ENCODE measurements around the gene FAM120AOS.
A peak's percentile ranks its signal among the peaks of the same experiment; 100 is the strongest.

Gene FAM120AOS

DNA sequence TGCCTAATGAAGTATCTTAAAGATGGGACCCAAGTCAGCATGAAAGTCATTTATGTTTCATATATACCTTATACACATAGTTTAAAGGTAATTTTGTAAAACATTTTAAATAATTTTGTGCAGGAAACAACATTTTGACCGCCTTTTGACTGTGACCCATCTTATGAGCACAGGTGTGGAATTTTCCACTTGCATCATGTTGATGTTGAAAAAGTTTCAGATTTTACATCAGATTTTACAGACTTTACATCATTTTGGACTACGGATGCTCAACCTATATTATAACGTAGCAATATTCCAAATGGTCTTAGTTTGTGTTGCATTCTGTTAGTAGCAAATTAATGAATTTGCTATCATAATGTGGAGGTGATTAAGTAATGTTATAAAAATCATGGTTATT, 21.7 kb upstream of the FAM120AOS start:
- Histone ChIP-seq H4K8ac (ENCODE audit: low read length) (no peak overlapping the region), H2BK12ac (ENCODE audit: low read length in 2 of 2) (no peak overlapping the region), H3K27ac (ENCODE audit: low read length, poor library complexity, severe bottlenecking) (no peak overlapping the region), H3K4me2 (ENCODE audit: low read length, poor library complexity, severe bottlenecking) (no peak overlapping the region), H4K91ac (ENCODE audit: low read length) (no peak overlapping the region), H2AK5ac (ENCODE audit: low read length, severe bottlenecking) (no peak overlapping the region), H2BK120ac (ENCODE audit: low read depth, low read length) (no peak overlapping the region), H3K4ac (ENCODE audit: low read depth in 1 of 2, low read length in 2 of 2) (no peak overlapping the region), H2BK5ac (ENCODE audit: low read depth, low read length, poor library complexity, severe bottlenecking) (no peak overlapping the region), H3K18ac (ENCODE audit: low read depth in 1 of 2, low read length in 2 of 2) (no peak overlapping the region), H3K79me1 (replicated peaks; ENCODE audit: low read length, poor library complexity, severe bottlenecking) (peaks cover 5% of the 10 kb centered on the region), H3K14ac (ENCODE audit: low read length in 2 of 2) (no peak overlapping the region), H3K4me3 (ENCODE audit: insufficient read depth in 1 of 2, low read depth in 1 of 2, low read length in 2 of 2) (no peak overlapping the region), H3K36me3 (ENCODE audit: control insufficient read depth in 1 of 2, insufficient read depth in 2 of 2, low read depth in 1 of 2, low read length in 2 of 2) (peaks cover under 1 to 33% of the 10 kb centered on the region in 2 experiments), H3K9me3 (ENCODE audit: control insufficient read depth, low read length) (no peaks in the 10 kb centered on the region), H2AFZ (ENCODE audit: low read depth, low read length) (no peak overlapping the region), H3K23ac (ENCODE audit: low read length in 2 of 2) (no peak overlapping the region), H3K4me1 (ENCODE audit: control insufficient read depth, insufficient read depth, low read depth, low read length) (no peaks in the 10 kb centered on the region), H3K27me3 (ENCODE audit: control insufficient read depth in 1 of 2, insufficient read depth in 1 of 2, low read length in 2 of 2) (no peaks in the 10 kb centered on the region), H3K9ac (ENCODE audit: low read length) (no peak overlapping the region), H2BK15ac (ENCODE audit: low read depth, poor library complexity, severe bottlenecking) (no peak overlapping the region)
- DNase-seq, result no peak
- WGBS, result 100% methylated on average over 1 of the region's 3 CpGs

DNA sequence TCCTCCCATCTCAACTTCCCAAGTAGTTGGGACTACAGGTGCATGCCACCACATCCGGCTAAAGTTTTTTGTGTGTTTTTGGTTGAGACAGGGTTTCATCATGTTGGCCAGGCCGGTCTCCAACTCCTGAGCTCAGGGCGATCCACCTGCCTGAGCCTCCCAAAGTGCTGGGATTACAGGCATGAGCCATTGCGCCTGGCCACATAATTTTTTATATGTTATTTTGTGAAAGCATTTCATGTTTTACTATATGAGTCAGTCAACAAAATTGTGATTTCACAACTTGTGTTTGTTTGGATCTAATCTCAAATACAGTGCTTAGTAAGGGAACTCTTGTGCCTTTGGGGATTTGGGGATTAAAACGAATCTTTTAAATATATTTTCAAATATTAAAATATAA, 20.0 kb upstream of the FAM120AOS start:
- no peak overlapping the region for H2AFZ ChIP-seq (ENCODE audit: low read depth, low read length)
- no peak overlapping the region for H3K9ac ChIP-seq (ENCODE audit: low read length)
- no peak overlapping the region for H3K27ac ChIP-seq (ENCODE audit: low read length, poor library complexity, severe bottlenecking)
- H3K4me3 ChIP-seq (ENCODE audit: insufficient read depth in 1 of 2, low read depth in 1 of 2, low read length in 2 of 2), result no peak overlapping the region
- no peak overlapping the region for H3K23ac ChIP-seq (ENCODE audit: low read length in 2 of 2)
- H3K36me3 ChIP-seq (ENCODE audit: control insufficient read depth in 1 of 2, insufficient read depth in 2 of 2, low read depth in 1 of 2, low read length in 2 of 2), result peaks cover 0 to 33% of the 10 kb centered on the region in 2 experiments
- no peaks in the 10 kb centered on the region for H3K27me3 ChIP-seq (ENCODE audit: control insufficient read depth in 1 of 2, insufficient read depth in 1 of 2, low read length in 2 of 2)
- H2BK120ac ChIP-seq (ENCODE audit: low read depth, low read length), result no peak overlapping the region
- H2AK5ac ChIP-seq (ENCODE audit: low read length, severe bottlenecking), result no peak overlapping the region
- H3K14ac ChIP-seq (ENCODE audit: low read length in 2 of 2), result no peak overlapping the region
- H3K4ac ChIP-seq (ENCODE audit: low read depth in 1 of 2, low read length in 2 of 2), result no peak overlapping the region
- no peak overlapping the region for H2BK12ac ChIP-seq (ENCODE audit: low read length in 2 of 2)
- peak; percentile 47 for DNase-seq
- no peak overlapping the region for H4K91ac ChIP-seq (ENCODE audit: low read length)
- H3K4me1 ChIP-seq (ENCODE audit: control insufficient read depth, insufficient read depth, low read depth, low read length), result peaks cover 4% of the 10 kb centered on the region
- H2BK5ac ChIP-seq (ENCODE audit: low read depth, low read length, poor library complexity, severe bottlenecking), result no peak overlapping the region
- H2BK15ac ChIP-seq (ENCODE audit: low read depth, poor library complexity, severe bottlenecking), result no peak overlapping the region
- H3K18ac ChIP-seq (ENCODE audit: low read depth in 1 of 2, low read length in 2 of 2), result no peak overlapping the region
- H3K4me2 ChIP-seq (ENCODE audit: low read length, poor library complexity, severe bottlenecking), result no peak overlapping the region
- no peak overlapping the region for H4K8ac ChIP-seq (ENCODE audit: low read length)
- no peaks in the 10 kb centered on the region for H3K9me3 ChIP-seq (ENCODE audit: control insufficient read depth, low read length)
- peaks cover 5% of the 10 kb centered on the region for H3K79me1 ChIP-seq (replicated peaks; ENCODE audit: low read length, poor library complexity, severe bottlenecking)
- 100% methylated on average over 3 of the region's 5 CpGs for WGBS

DNA sequence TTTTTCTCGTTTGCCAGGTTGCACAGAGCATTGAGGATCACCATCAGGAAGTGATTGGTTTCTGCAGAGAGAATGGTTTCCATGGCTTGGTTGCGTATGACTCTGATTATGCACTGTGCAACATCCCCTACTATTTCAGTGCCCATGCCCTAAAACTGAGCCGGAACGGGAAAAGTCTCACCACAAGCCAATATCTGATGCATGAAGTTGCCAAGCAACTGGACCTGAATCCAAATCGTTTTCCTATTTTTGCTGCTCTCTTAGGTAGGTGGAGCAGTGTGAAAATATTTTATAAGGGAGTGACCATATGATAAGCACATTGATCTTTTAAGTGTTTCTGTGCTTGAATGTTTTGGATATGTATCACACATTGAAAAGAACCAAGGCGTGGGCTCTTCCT, 17.7 kb upstream of the FAM120AOS start:
- H3K36me3 ChIP-seq (ENCODE audit: control insufficient read depth in 1 of 2, insufficient read depth in 2 of 2, low read depth in 1 of 2, low read length in 2 of 2), result peaks cover 0 to 17% of the 10 kb centered on the region in 2 experiments
- no peak overlapping the region for H4K8ac ChIP-seq (ENCODE audit: low read length)
- no peak overlapping the region for H3K18ac ChIP-seq (ENCODE audit: low read depth in 1 of 2, low read length in 2 of 2)
- 96% methylated on average over 6 of the region's 6 CpGs for WGBS
- H3K4me1 ChIP-seq (ENCODE audit: control insufficient read depth, insufficient read depth, low read depth, low read length), result peaks cover 13% of the 10 kb centered on the region
- H2BK12ac ChIP-seq (ENCODE audit: low read length in 2 of 2), result no peak overlapping the region
- no peak overlapping the region for H2AK5ac ChIP-seq (ENCODE audit: low read length, severe bottlenecking)
- H3K4me2 ChIP-seq (ENCODE audit: low read length, poor library complexity, severe bottlenecking), result no peak overlapping the region
- peak overlapping the region; percentile 17 for H3K9ac ChIP-seq (ENCODE audit: low read length)
- no peak overlapping the region for H3K14ac ChIP-seq (ENCODE audit: low read length in 2 of 2)
- no peak overlapping the region for H3K4ac ChIP-seq (ENCODE audit: low read depth in 1 of 2, low read length in 2 of 2)
- no peak overlapping the region for H2AFZ ChIP-seq (ENCODE audit: low read depth, low read length)
- H3K79me1 ChIP-seq (replicated peaks; ENCODE audit: low read length, poor library complexity, severe bottlenecking), result peaks cover 3% of the 10 kb centered on the region
- no peak overlapping the region for H2BK15ac ChIP-seq (ENCODE audit: low read depth, poor library complexity, severe bottlenecking)
- H2BK120ac ChIP-seq (ENCODE audit: low read depth, low read length), result no peak overlapping the region
- H2BK5ac ChIP-seq (ENCODE audit: low read depth, low read length, poor library complexity, severe bottlenecking), result no peak overlapping the region
- no peaks in the 10 kb centered on the region for H3K27me3 ChIP-seq (ENCODE audit: control insufficient read depth in 1 of 2, insufficient read depth in 1 of 2, low read length in 2 of 2)
- H4K91ac ChIP-seq (ENCODE audit: low read length), result no peak overlapping the region
- no peak overlapping the region for H3K4me3 ChIP-seq (ENCODE audit: insufficient read depth in 1 of 2, low read depth in 1 of 2, low read length in 2 of 2)
- no peak for DNase-seq
- H3K9me3 ChIP-seq (ENCODE audit: control insufficient read depth, low read length), result no peaks in the 10 kb centered on the region
- H3K23ac ChIP-seq (ENCODE audit: low read length in 2 of 2), result no peak overlapping the region
- no peak overlapping the region for H3K27ac ChIP-seq (ENCODE audit: low read length, poor library complexity, severe bottlenecking)

DNA sequence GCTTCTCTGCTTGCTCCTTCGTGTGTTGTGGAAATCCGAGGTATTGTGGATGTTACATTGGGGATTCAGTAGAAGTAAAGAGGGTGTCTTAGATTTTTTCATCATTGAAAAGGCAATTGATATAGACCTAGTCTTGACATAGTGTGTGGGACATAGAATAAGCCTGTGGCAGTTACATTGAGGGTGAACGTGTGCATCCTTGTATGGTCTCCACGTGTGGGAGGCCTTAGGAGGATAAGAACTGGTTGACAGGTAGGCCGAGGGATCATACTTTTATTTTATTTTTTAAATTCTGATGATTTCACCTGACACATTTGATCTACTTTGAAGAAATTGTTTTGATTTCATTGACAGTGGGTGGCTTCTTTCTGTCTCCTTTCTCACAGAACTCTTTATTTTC, 17.0 kb upstream of the FAM120AOS start:
- H3K14ac ChIP-seq (ENCODE audit: low read length in 2 of 2), result no peak overlapping the region
- H2BK12ac ChIP-seq (ENCODE audit: low read length in 2 of 2), result no peak overlapping the region
- no peak overlapping the region for H2BK15ac ChIP-seq (ENCODE audit: low read depth, poor library complexity, severe bottlenecking)
- no peak overlapping the region for H3K23ac ChIP-seq (ENCODE audit: low read length in 2 of 2)
- no peaks in the 10 kb centered on the region for H3K9me3 ChIP-seq (ENCODE audit: control insufficient read depth, low read length)
- H3K4me3 ChIP-seq (ENCODE audit: insufficient read depth in 1 of 2, low read depth in 1 of 2, low read length in 2 of 2), result no peak overlapping the region
- H3K27ac ChIP-seq (ENCODE audit: low read length, poor library complexity, severe bottlenecking), result no peak overlapping the region
- no peak overlapping the region for H3K4me2 ChIP-seq (ENCODE audit: low read length, poor library complexity, severe bottlenecking)
- H3K36me3 ChIP-seq (ENCODE audit: control insufficient read depth in 1 of 2, insufficient read depth in 2 of 2, low read depth in 1 of 2, low read length in 2 of 2), result peaks cover 0 to 17% of the 10 kb centered on the region in 2 experiments
- no peak overlapping the region for H2BK5ac ChIP-seq (ENCODE audit: low read depth, low read length, poor library complexity, severe bottlenecking)
- no peak overlapping the region for H4K8ac ChIP-seq (ENCODE audit: low read length)
- H3K79me1 ChIP-seq (replicated peaks; ENCODE audit: low read length, poor library complexity, severe bottlenecking), result peaks cover 3% of the 10 kb centered on the region
- no peak overlapping the region for H4K91ac ChIP-seq (ENCODE audit: low read length)
- H3K18ac ChIP-seq (ENCODE audit: low read depth in 1 of 2, low read length in 2 of 2), result no peak overlapping the region
- H3K4me1 ChIP-seq (ENCODE audit: control insufficient read depth, insufficient read depth, low read depth, low read length), result peaks cover 15% of the 10 kb centered on the region
- WGBS, result 91% methylated on average over 4 of the region's 5 CpGs
- DNase-seq, result no peak
- H2AK5ac ChIP-seq (ENCODE audit: low read length, severe bottlenecking), result no peak overlapping the region
- no peak overlapping the region for H2AFZ ChIP-seq (ENCODE audit: low read depth, low read length)
- no peak overlapping the region for H3K9ac ChIP-seq (ENCODE audit: low read length)
- no peak overlapping the region for H3K4ac ChIP-seq (ENCODE audit: low read depth in 1 of 2, low read length in 2 of 2)
- H3K27me3 ChIP-seq (ENCODE audit: control insufficient read depth in 1 of 2, insufficient read depth in 1 of 2, low read length in 2 of 2), result no peaks in the 10 kb centered on the region
- no peak overlapping the region for H2BK120ac ChIP-seq (ENCODE audit: low read depth, low read length)

All from mesenchymal stem cell (in vitro differentiated cells and primary cell).